Trophoblast cell (in vitro differentiated cells and primary cell): Measurements from ENCODE around the gene HLCS.

ENCODE experiments used
- DNase-seq, 2 donors: peaks; one replicate each; pipeline ENCODE4 v3.0.0-alpha.2; 2016
- H2AFZ ChIP-seq: 2 replicates; pipeline ENCODE4 v1.6.1; 2013; ENCODE audit warnings: low read length, moderate library complexity, mild to moderate bottlenecking; ENCODE audit not compliant: insufficient read depth, poor library complexity
- H2AK5ac ChIP-seq: 2 replicates; pipeline ENCODE4 v1.6.1; 2013; ENCODE audit warnings: mild to moderate bottlenecking, low read length
- H2BK120ac ChIP-seq: 2 replicates; pipeline ENCODE4 v1.6.1; 2013; ENCODE audit warnings: low read length, mild to moderate bottlenecking, moderate library complexity; ENCODE audit not compliant: insufficient read depth, poor library complexity
- H2BK12ac ChIP-seq: 2 replicates; pipeline ENCODE4 v1.6.1; 2013; ENCODE audit warnings: mild to moderate bottlenecking, low read length, moderate library complexity
- H2BK5ac ChIP-seq: 2 replicates; pipeline ENCODE4 v1.6.1; 2013; ENCODE audit warnings: low read length, low read depth, moderate library complexity, mild to moderate bottlenecking; ENCODE audit not compliant: poor library complexity
- H3K14ac ChIP-seq: 2 replicates; pipeline ENCODE4 v1.6.1; 2013; ENCODE audit warnings: mild to moderate bottlenecking, low read length
- H3K18ac ChIP-seq: 2 replicates; pipeline ENCODE4 v1.6.1; 2013; ENCODE audit warnings: mild to moderate bottlenecking, low read length
- H3K23ac ChIP-seq: 2 replicates; pipeline ENCODE4 v1.6.1; 2013; ENCODE audit warnings: low read length
- H3K27ac ChIP-seq: 2 replicates; pipeline ENCODE4 v1.5.1; 2013; ENCODE audit warnings: low read depth, mild to moderate bottlenecking, inconsistent platforms, low read length, moderate library complexity
- H3K27me3 ChIP-seq: 2 replicates; pipeline ENCODE4 v1.6.1; 2013; ENCODE audit warnings: inconsistent platforms, mild to moderate bottlenecking, low read length, moderate library complexity; ENCODE audit not compliant: insufficient read depth
- H3K36me3 ChIP-seq, 2 experiments: 1 replicate in 1 of 2; 2 replicates in 1 of 2; pipeline ENCODE4 v1.6.1; 2013; ENCODE audit warnings: low read length in 2 of 2, mild to moderate bottlenecking in 2 of 2, moderate library complexity in 1 of 2; ENCODE audit not compliant: insufficient read depth in 2 of 2, control insufficient read depth in 1 of 2
- H3K4ac ChIP-seq: 2 replicates; pipeline ENCODE4 v1.6.1; 2013; ENCODE audit warnings: low read depth, mild to moderate bottlenecking, low read length, moderate library complexity
- H3K4me1 ChIP-seq, 2 experiments: 1 replicate in 1 of 2; 2 replicates in 1 of 2; pipeline ENCODE4 v1.6.1; 2013; ENCODE audit warnings: low read length in 2 of 2, mild to moderate bottlenecking in 2 of 2, moderate library complexity in 1 of 2; ENCODE audit not compliant: insufficient read depth in 2 of 2, control insufficient read depth in 1 of 2
- H3K4me2 ChIP-seq: 2 replicates; pipeline ENCODE4 v1.6.1; 2013; ENCODE audit warnings: inconsistent platforms, mild to moderate bottlenecking, low read length, moderate library complexity
- H3K4me3 ChIP-seq: 2 replicates; pipeline ENCODE4 v1.5.1; 2013; ENCODE audit warnings: mild to moderate bottlenecking, low read depth, low read length, inconsistent platforms
- H3K79me1 ChIP-seq: one replicate; pipeline ENCODE4 v1.6.1; 2013; ENCODE audit warnings: low read length
- H3K79me2 ChIP-seq: 2 replicates; pipeline ENCODE4 v1.6.1; 2013; ENCODE audit warnings: low read length, mild to moderate bottlenecking; ENCODE audit not compliant: control insufficient read depth, insufficient read depth, poor library complexity
- H3K9ac ChIP-seq: 2 replicates; pipeline ENCODE4 v1.6.1; 2013; ENCODE audit warnings: mild to moderate bottlenecking, low read length
- H3K9me3 ChIP-seq: 2 replicates; pipeline ENCODE4 v1.6.1; 2013; ENCODE audit warnings: low read depth, mild to moderate bottlenecking, control low read depth, inconsistent platforms, low read length; ENCODE audit not compliant: insufficient read depth
- H4K12ac ChIP-seq: 2 replicates; pipeline ENCODE4 v1.6.1; 2013; ENCODE audit warnings: low read depth, mild to moderate bottlenecking, low read length, moderate library complexity
- H4K8ac ChIP-seq: 2 replicates; pipeline ENCODE4 v1.6.1; 2013; ENCODE audit warnings: low read depth, mild to moderate bottlenecking, low read length, moderate library complexity
- H4K91ac ChIP-seq: one replicate; pipeline ENCODE4 v1.6.1; 2013; ENCODE audit warnings: low read depth, mild to moderate bottlenecking, low read length, moderate library complexity
- WGBS: extraction: QIAGEN DNeasy Blood & Tissue Kit; methylation state at CpG from one replicate; pipeline ENCODE4 v1.1.7; 2013; ENCODE audit warnings: missing lambda C conversion rate; ENCODE audit not compliant: insufficient read length, insufficient coverage; ENCODE audit errors: extremely low coverage; 5-methylcytosine and 5-hydroxymethylcytosine counted together

Gene HLCS

GRCh38 chr21:36709030-36709867 lies 257.2 kb downstream of the HLCS start:
- peaks cover 0 to 3% of the 10 kb centered on the region in 2 experiments for H3K4me1 ChIP-seq
- no CpG with 5 or more reads among the region's 55 CpGs for WGBS
- no peak overlapping the region for H4K91ac ChIP-seq
- peaks cover 7% of the 10 kb centered on the region for H3K9me3 ChIP-seq
- H4K12ac ChIP-seq, result no peak overlapping the region
- no peak overlapping the region for H3K4me2 ChIP-seq
- no peaks in the 10 kb centered on the region for H3K79me2 ChIP-seq
- peaks cover 74% of the 10 kb centered on the region for H3K27me3 ChIP-seq
- no peak overlapping the region for H2BK120ac ChIP-seq
- no peak overlapping the region for H3K4ac ChIP-seq
- no peak overlapping the region for H3K27ac ChIP-seq
- no peaks in the 10 kb centered on the region for H3K36me3 ChIP-seq
- no peak for DNase-seq
- no peak overlapping the region for H2BK5ac ChIP-seq
- no peak overlapping the region for H3K23ac ChIP-seq
- H2AFZ ChIP-seq, result no peak overlapping the region
- H3K18ac ChIP-seq, result no peak overlapping the region
- H4K8ac ChIP-seq, result no peak overlapping the region
- H3K14ac ChIP-seq, result no peak overlapping the region
- H2AK5ac ChIP-seq, result no peak overlapping the region
- H2BK12ac ChIP-seq, result no peak overlapping the region
- H3K4me3 ChIP-seq, result no peak overlapping the region
- no peaks in the 10 kb centered on the region for H3K79me1 ChIP-seq
- H3K9ac ChIP-seq, result no peak overlapping the region

GRCh38 chr21:36708286-36709029 lies 258.0 kb downstream of the HLCS start:
- H2BK5ac ChIP-seq, result no peak overlapping the region
- no peak overlapping the region for H4K91ac ChIP-seq
- H3K4ac ChIP-seq, result no peak overlapping the region
- H3K23ac ChIP-seq, result no peak overlapping the region
- no peak overlapping the region for H3K27ac ChIP-seq
- DNase-seq, result no peak
- H2AK5ac ChIP-seq, result no peak overlapping the region
- no peak overlapping the region for H3K4me2 ChIP-seq
- H2BK12ac ChIP-seq, result no peak overlapping the region
- H3K79me1 ChIP-seq, result no peaks in the 10 kb centered on the region
- H3K18ac ChIP-seq, result no peak overlapping the region
- H3K9ac ChIP-seq, result no peak overlapping the region
- no peak overlapping the region for H3K14ac ChIP-seq
- H3K79me2 ChIP-seq, result no peaks in the 10 kb centered on the region
- H3K4me3 ChIP-seq, result no peak overlapping the region
- H2BK120ac ChIP-seq, result no peak overlapping the region
- H4K8ac ChIP-seq, result no peak overlapping the region
- no CpG with 5 or more reads among the region's 44 CpGs for WGBS
- H2AFZ ChIP-seq, result no peak overlapping the region
- peaks cover 0 to 3% of the 10 kb centered on the region in 2 experiments for H3K4me1 ChIP-seq
- peaks cover 8% of the 10 kb centered on the region for H3K9me3 ChIP-seq
- H3K36me3 ChIP-seq, result no peaks in the 10 kb centered on the region
- no peak overlapping the region for H4K12ac ChIP-seq
- H3K27me3 ChIP-seq, result peaks cover 82% of the 10 kb centered on the region

- H3K36me3 ChIP-seq, result no peaks in the 10 kb centered on the region
- H3K4me2 ChIP-seq, result no peak overlapping the region
- H4K8ac ChIP-seq, result no peak overlapping the region
- H3K4ac ChIP-seq, result no peak overlapping the region
- no peak overlapping the region for H2BK5ac ChIP-seq
- no peak overlapping the region for H4K91ac ChIP-seq
- DNase-seq, result no peak
- no peak overlapping the region for H3K18ac ChIP-seq
- H3K79me2 ChIP-seq, result no peaks in the 10 kb centered on the region
- no peak overlapping the region for H3K9ac ChIP-seq
- WGBS, result no CpG with 5 or more reads among the region's 53 CpGs
- H2BK120ac ChIP-seq, result no peak overlapping the region
- H2AFZ ChIP-seq, result no peak overlapping the region
- H3K27ac ChIP-seq, result no peak overlapping the region
- H3K14ac ChIP-seq, result no peak overlapping the region
- no peak overlapping the region for H2AK5ac ChIP-seq
- no peaks in the 10 kb centered on the region for H3K79me1 ChIP-seq
- H4K12ac ChIP-seq, result no peak overlapping the region
- peaks cover 0 to 3% of the 10 kb centered on the region in 2 experiments for H3K4me1 ChIP-seq
- peaks cover 87% of the 10 kb centered on the region for H3K27me3 ChIP-seq
- no peak overlapping the region for H3K4me3 ChIP-seq
- H2BK12ac ChIP-seq, result no peak overlapping the region
- H3K23ac ChIP-seq, result no peak overlapping the region
- H3K9me3 ChIP-seq, result peaks cover 8% of the 10 kb centered on the region
Measured at GRCh38 chr21:36707763-36708285, 258.6 kb downstream of the HLCS start.

GRCh38 chr21:36706951-36707762 lies 259.3 kb downstream of the HLCS start:
- H2BK120ac ChIP-seq, result no peak overlapping the region
- no peak overlapping the region for H3K27ac ChIP-seq
- DNase-seq, result no peak
- no CpG with 5 or more reads among the region's 32 CpGs for WGBS
- no peak overlapping the region for H2BK5ac ChIP-seq
- H2AFZ ChIP-seq, result no peak overlapping the region
- no peak overlapping the region for H4K12ac ChIP-seq
- H3K4me1 ChIP-seq, result peaks cover 0 to 3% of the 10 kb centered on the region in 2 experiments
- no peak overlapping the region for H2BK12ac ChIP-seq
- peaks cover 88% of the 10 kb centered on the region for H3K27me3 ChIP-seq
- no peaks in the 10 kb centered on the region for H3K79me2 ChIP-seq
- no peak overlapping the region for H4K91ac ChIP-seq
- H3K9ac ChIP-seq, result no peak overlapping the region
- no peaks in the 10 kb centered on the region for H3K79me1 ChIP-seq
- no peak overlapping the region for H3K14ac ChIP-seq
- no peak overlapping the region for H3K4ac ChIP-seq
- no peak overlapping the region for H3K4me3 ChIP-seq
- no peak overlapping the region for H3K4me2 ChIP-seq
- no peak overlapping the region for H4K8ac ChIP-seq
- H2AK5ac ChIP-seq, result no peak overlapping the region
- H3K36me3 ChIP-seq, result no peaks in the 10 kb centered on the region
- no peak overlapping the region for H3K23ac ChIP-seq
- peaks cover 8% of the 10 kb centered on the region for H3K9me3 ChIP-seq
- no peak overlapping the region for H3K18ac ChIP-seq
